A673 (cell line): ENCODE measurements around the gene MOCS2.

Experiments
- CTCF ChIP-seq: fragments of 300-800, 200-600 bp; sonication (generic); conservative IDR thresholded peaks from 2 replicates; pipeline ENCODE4 v1.5.1; 2017; ENCODE audit warnings: low read depth, mild to moderate bottlenecking, antibody characterized with exemption, low read length, moderate library complexity, mixed read lengths
- EZH2 ChIP-seq: fragments of 200-600 bp; sonication (generic); IDR thresholded peaks from 2 replicates; pipeline ENCODE4 v1.6.1; 2017; ENCODE audit warnings: borderline replicate concordance, low read depth, mild to moderate bottlenecking, mixed read lengths, antibody characterized with exemption, low read length; ENCODE audit not compliant: poor library complexity, severe bottlenecking

DNA sequence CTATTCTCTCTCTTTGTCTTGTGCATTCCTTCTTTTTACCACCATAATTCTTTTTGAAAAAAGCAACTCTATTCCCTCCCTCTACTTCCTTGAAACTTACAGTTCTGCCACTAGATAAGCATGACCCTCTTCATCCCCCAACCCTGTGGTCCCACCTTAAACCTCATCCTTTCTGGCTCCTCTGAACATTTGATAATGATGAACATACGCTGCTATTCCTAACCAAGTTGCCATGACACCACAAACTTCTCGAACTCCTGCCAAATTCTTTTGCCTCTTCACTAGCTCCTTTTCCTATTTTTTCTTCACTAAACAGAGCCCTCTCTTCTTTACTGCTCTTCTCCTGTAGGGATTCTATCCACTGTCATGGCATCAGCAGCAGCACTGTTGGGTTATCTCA lies 57.1 kb downstream of the MOCS2 start:
- TF ChIP-seq CTCF = no peak
- no peak for TF ChIP-seq EZH2
